GM23338 (cell line): Measurements from ENCODE around the gene PLD1. TPM values are rescaled to one million over a fixed set of nuclear protein-coding genes. Genes with fewer than 3 reads are reported as not detected.

Experiments
- ATAC-seq: fragments of 200-7000 bp; cut with Tn5 transposase; 3 replicates; pipeline ENCODE4 v1.9.1; 2020
- DNase-seq: peaks from one replicate; pipeline ENCODE4 v3.0.0-alpha.2; 2015; ENCODE audit warnings: low spot score
- H2AFZ ChIP-seq: fragments of 200-600 bp; sonication (generic); 2 replicates; pipeline ENCODE4 v1.8.0; 2016; ENCODE audit warnings: antibody characterized with exemption, mild to moderate bottlenecking, moderate library complexity
- H3F3A ChIP-seq: fragments of 200-600 bp; sonication (generic); replicated peaks from 2 replicates; pipeline ENCODE4 v1.8.0; 2017; ENCODE audit warnings: antibody characterized with exemption, mixed run types, low read depth
- H3K27ac ChIP-seq: fragments of 200-600 bp; sonication (generic); 2 replicates; pipeline ENCODE4 v1.6.1; 2016; ENCODE audit warnings: low read depth
- H3K27me3 ChIP-seq: fragments of 200-600 bp; sonication (generic); 2 replicates; pipeline ENCODE4 v1.8.0; 2016; ENCODE audit warnings: mild to moderate bottlenecking, mixed run types, moderate library complexity; ENCODE audit not compliant: insufficient read depth
- H3K36me3 ChIP-seq: fragments of 200-600 bp; sonication (generic); 2 replicates; pipeline ENCODE4 v1.8.0; 2016; ENCODE audit warnings: mild to moderate bottlenecking; ENCODE audit not compliant: insufficient read depth
- H3K4me1 ChIP-seq: fragments of 200-600 bp; sonication (generic); 2 replicates; pipeline ENCODE4 v1.8.0; 2016; ENCODE audit warnings: mild to moderate bottlenecking, moderate library complexity; ENCODE audit not compliant: insufficient read depth
- H3K4me2 ChIP-seq: fragments of 200-600 bp; sonication (generic); 2 replicates; pipeline ENCODE4 v1.7.1; 2017; ENCODE audit warnings: mixed run types
- H3K4me3 ChIP-seq: fragments of 200-600 bp; sonication (generic); 2 replicates; pipeline ENCODE4 v1.6.1; 2016; ENCODE audit warnings: mixed run types
- H3K79me2 ChIP-seq: fragments of 200-600 bp; sonication (generic); replicated peaks from 2 replicates; pipeline ENCODE4 v1.8.0; 2017; ENCODE audit warnings: mild to moderate bottlenecking; ENCODE audit not compliant: insufficient read depth
- H3K9me2 ChIP-seq: fragments of 200-600 bp; sonication (generic); 2 replicates; pipeline ENCODE4 v1.8.0; 2017; ENCODE audit not compliant: insufficient read depth
- H4K20me1 ChIP-seq: fragments of 200-600 bp; sonication (generic); replicated peaks from 2 replicates; pipeline ENCODE4 v1.8.0; 2017; ENCODE audit warnings: mild to moderate bottlenecking; ENCODE audit not compliant: insufficient read depth
- H3K27ac Mint-ChIP-seq: 2 replicates; pipeline ENCODE4 v1.8.0; 2020; ENCODE audit warnings: inconsistent platforms, mild to moderate bottlenecking, moderate library complexity, mixed read lengths
- H3K27me3 Mint-ChIP-seq: 3 replicates; pipeline ENCODE4 v1.8.0; 2022; ENCODE audit warnings: low read depth, mild to moderate bottlenecking, moderate library complexity, mixed read lengths, inconsistent platforms; ENCODE audit not compliant: insufficient read depth, poor library complexity
- H3K36me3 Mint-ChIP-seq: 3 replicates; pipeline ENCODE4 v1.8.0; 2021; ENCODE audit warnings: low read depth, mild to moderate bottlenecking, inconsistent platforms, moderate library complexity, mixed read lengths
- H3K4me1 Mint-ChIP-seq: 3 replicates; pipeline ENCODE4 v1.8.0; 2020; ENCODE audit warnings: mild to moderate bottlenecking, inconsistent platforms, mixed read lengths
- H3K4me3 Mint-ChIP-seq: 3 replicates; pipeline ENCODE4 v1.8.0; 2021; ENCODE audit warnings: moderate library complexity, mild to moderate bottlenecking, inconsistent platforms, mixed read lengths
- H3K9me3 Mint-ChIP-seq: 3 replicates; pipeline ENCODE4 v1.8.0; 2020; ENCODE audit warnings: moderate library complexity, mild to moderate bottlenecking, inconsistent platforms, mixed read lengths
- CREB1 ChIP-seq: fragments of 250-450 bp; sonication (Bioruptor Pico); IDR thresholded peaks from 2 replicates; pipeline ENCODE4 v1.5.0; 2020; ENCODE audit warnings: low read depth, mild to moderate bottlenecking, moderate library complexity
- EZH2 ChIP-seq: fragments of 200-600 bp; sonication (generic); IDR thresholded peaks from one replicate; pipeline ENCODE4 v1.8.0; 2017; ENCODE audit warnings: antibody characterized with exemption, mild to moderate bottlenecking, low read depth; ENCODE audit not compliant: unreplicated experiment
- EZH2phosphoT487 ChIP-seq: fragments of 200-600 bp; sonication (generic); IDR thresholded peaks from one replicate; pipeline ENCODE4 v1.8.1; 2018; ENCODE audit warnings: antibody characterized with exemption; ENCODE audit not compliant: unreplicated experiment
- JUNB ChIP-seq: IDR thresholded peaks from one replicate; pipeline ENCODE4 v1.6.1; 2016; ENCODE audit warnings: antibody characterized with exemption; ENCODE audit not compliant: unreplicated experiment
- NANOG ChIP-seq: IDR thresholded peaks from 2 replicates; pipeline ENCODE4 v1.6.1; 2016; ENCODE audit warnings: antibody characterized with exemption, borderline replicate concordance
- POLR2AphosphoS5 ChIP-seq: IDR thresholded peaks from 2 replicates; pipeline ENCODE4 v1.6.1; 2016; ENCODE audit warnings: antibody characterized with exemption, low read depth
- STAT1 ChIP-seq: IDR thresholded peaks from one replicate; pipeline ENCODE4 v1.6.1; 2016; ENCODE audit warnings: antibody characterized with exemption; ENCODE audit not compliant: unreplicated experiment
- ZNF114 ChIP-seq: fragments of 250-450 bp; sonication (Bioruptor Pico); IDR thresholded peaks from 2 replicates; pipeline ENCODE4 v1.5.0; 2020; ENCODE audit warnings: mild to moderate bottlenecking, moderate library complexity
- ZNF331 ChIP-seq: fragments of 250-450 bp; sonication (Bioruptor Pico); IDR thresholded peaks from 2 replicates; pipeline ENCODE4 v1.5.0; 2020; ENCODE audit warnings: low read depth, mild to moderate bottlenecking, moderate library complexity
- polyA plus RNA-seq: library from polyadenylated mRNA; unstranded; fragments of >200 nt; fragmentation: Nextera tagmentation; extraction: Ambion mirVana; gene quantifications from 2 replicates; pipeline ENCODE4 v1.2.1, GENCODE V29; 2016
- total RNA-seq: library from RNA; depleted of rRNA; stranded (reverse); fragments of >200 nt; shearing (Covaris generic); gene quantifications from 2 replicates; pipeline ENCODE4 v1.2.3, GENCODE V29; 2014
- TF ChIP-seq, protein P1 (sequence below): fragments of 250-450 bp; sonication (Bioruptor Pico); IDR thresholded peaks from 2 replicates; pipeline ENCODE4 v1.5.0; 2020; ENCODE audit warnings: mild to moderate bottlenecking, moderate library complexity
- TF ChIP-seq, protein P2 (sequence below), 2 experiments: fragments of 200-600 bp in 1 of 2; sonication (generic) in 1 of 2; conservative IDR thresholded peaks; 2 replicates each; pipeline versions ENCODE4 v1.5.1 to v1.6.1; 2016 to 2017; ENCODE audit warnings: antibody characterized with exemption in 2 of 2, low read depth in 2 of 2, mild to moderate bottlenecking in 2 of 2, moderate library complexity in 1 of 2
- TF ChIP-seq, protein P3 (sequence below): IDR thresholded peaks from 2 replicates; pipeline ENCODE4 v1.6.1; 2016; ENCODE audit warnings: antibody characterized with exemption
- TF ChIP-seq, protein P4 (sequence below): IDR thresholded peaks from one replicate; pipeline ENCODE4 v1.6.1; 2018; ENCODE audit warnings: antibody characterized with exemption; ENCODE audit not compliant: unreplicated experiment

The PLD1 gene
- total and polyA plus RNA-seq, 2 experiments from 2014 or later: 1.4 to 2.2 TPM

DNA sequence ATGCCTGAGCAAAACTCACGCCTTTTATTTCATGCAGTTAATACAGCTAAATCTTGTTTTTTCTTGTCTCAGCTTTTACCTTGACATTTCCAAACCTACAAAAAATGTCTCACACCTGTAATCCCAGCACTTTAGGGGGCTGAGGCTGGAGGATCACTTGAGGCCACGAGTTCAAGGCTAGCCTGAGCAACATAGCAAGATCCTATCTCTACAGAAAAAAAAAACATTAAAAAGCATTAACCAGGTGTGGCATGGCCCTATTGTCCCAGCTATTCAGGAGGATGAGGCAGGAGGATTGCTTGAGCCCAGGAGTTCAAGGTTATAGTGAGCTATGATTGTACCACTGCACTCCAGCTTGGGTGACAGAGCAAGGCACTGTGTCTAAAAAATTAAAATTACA lies 29.0 kb upstream of the PLD1 start:
- H3F3A ChIP-seq: no peaks in the 10 kb centered on the region
- H3K27ac ChIP-seq: no peak overlapping the region

More for the DNA sequence above, 29.0 kb upstream of the PLD1 start:
- H3K36me3 Mint-ChIP-seq: no peaks in the 10 kb centered on the region
- no peaks in the 10 kb centered on the region for H3K9me3 Mint-ChIP-seq
- no peaks in the 10 kb centered on the region for H3K27me3 Mint-ChIP-seq
- H3K4me2 ChIP-seq: no peak overlapping the region
- no peaks in the 10 kb centered on the region for H3K4me1 ChIP-seq
- no peak overlapping the region for H3K4me3 ChIP-seq
- no peaks in the 10 kb centered on the region for H3K9me2 ChIP-seq
- no peak overlapping the region for H3K4me3 Mint-ChIP-seq
- no peaks in the 10 kb centered on the region for H3K79me2 ChIP-seq
- H4K20me1 ChIP-seq: no peaks in the 10 kb centered on the region
- no peak for DNase-seq
- no peak overlapping the region for H2AFZ ChIP-seq
- no peak overlapping the region for H3K27ac Mint-ChIP-seq
- H3K36me3 ChIP-seq: no peaks in the 10 kb centered on the region
- H3K27me3 ChIP-seq: no peaks in the 10 kb centered on the region
- no peak for TF ChIP-seq ZNF331
- TF ChIP-seq, protein P1, sequence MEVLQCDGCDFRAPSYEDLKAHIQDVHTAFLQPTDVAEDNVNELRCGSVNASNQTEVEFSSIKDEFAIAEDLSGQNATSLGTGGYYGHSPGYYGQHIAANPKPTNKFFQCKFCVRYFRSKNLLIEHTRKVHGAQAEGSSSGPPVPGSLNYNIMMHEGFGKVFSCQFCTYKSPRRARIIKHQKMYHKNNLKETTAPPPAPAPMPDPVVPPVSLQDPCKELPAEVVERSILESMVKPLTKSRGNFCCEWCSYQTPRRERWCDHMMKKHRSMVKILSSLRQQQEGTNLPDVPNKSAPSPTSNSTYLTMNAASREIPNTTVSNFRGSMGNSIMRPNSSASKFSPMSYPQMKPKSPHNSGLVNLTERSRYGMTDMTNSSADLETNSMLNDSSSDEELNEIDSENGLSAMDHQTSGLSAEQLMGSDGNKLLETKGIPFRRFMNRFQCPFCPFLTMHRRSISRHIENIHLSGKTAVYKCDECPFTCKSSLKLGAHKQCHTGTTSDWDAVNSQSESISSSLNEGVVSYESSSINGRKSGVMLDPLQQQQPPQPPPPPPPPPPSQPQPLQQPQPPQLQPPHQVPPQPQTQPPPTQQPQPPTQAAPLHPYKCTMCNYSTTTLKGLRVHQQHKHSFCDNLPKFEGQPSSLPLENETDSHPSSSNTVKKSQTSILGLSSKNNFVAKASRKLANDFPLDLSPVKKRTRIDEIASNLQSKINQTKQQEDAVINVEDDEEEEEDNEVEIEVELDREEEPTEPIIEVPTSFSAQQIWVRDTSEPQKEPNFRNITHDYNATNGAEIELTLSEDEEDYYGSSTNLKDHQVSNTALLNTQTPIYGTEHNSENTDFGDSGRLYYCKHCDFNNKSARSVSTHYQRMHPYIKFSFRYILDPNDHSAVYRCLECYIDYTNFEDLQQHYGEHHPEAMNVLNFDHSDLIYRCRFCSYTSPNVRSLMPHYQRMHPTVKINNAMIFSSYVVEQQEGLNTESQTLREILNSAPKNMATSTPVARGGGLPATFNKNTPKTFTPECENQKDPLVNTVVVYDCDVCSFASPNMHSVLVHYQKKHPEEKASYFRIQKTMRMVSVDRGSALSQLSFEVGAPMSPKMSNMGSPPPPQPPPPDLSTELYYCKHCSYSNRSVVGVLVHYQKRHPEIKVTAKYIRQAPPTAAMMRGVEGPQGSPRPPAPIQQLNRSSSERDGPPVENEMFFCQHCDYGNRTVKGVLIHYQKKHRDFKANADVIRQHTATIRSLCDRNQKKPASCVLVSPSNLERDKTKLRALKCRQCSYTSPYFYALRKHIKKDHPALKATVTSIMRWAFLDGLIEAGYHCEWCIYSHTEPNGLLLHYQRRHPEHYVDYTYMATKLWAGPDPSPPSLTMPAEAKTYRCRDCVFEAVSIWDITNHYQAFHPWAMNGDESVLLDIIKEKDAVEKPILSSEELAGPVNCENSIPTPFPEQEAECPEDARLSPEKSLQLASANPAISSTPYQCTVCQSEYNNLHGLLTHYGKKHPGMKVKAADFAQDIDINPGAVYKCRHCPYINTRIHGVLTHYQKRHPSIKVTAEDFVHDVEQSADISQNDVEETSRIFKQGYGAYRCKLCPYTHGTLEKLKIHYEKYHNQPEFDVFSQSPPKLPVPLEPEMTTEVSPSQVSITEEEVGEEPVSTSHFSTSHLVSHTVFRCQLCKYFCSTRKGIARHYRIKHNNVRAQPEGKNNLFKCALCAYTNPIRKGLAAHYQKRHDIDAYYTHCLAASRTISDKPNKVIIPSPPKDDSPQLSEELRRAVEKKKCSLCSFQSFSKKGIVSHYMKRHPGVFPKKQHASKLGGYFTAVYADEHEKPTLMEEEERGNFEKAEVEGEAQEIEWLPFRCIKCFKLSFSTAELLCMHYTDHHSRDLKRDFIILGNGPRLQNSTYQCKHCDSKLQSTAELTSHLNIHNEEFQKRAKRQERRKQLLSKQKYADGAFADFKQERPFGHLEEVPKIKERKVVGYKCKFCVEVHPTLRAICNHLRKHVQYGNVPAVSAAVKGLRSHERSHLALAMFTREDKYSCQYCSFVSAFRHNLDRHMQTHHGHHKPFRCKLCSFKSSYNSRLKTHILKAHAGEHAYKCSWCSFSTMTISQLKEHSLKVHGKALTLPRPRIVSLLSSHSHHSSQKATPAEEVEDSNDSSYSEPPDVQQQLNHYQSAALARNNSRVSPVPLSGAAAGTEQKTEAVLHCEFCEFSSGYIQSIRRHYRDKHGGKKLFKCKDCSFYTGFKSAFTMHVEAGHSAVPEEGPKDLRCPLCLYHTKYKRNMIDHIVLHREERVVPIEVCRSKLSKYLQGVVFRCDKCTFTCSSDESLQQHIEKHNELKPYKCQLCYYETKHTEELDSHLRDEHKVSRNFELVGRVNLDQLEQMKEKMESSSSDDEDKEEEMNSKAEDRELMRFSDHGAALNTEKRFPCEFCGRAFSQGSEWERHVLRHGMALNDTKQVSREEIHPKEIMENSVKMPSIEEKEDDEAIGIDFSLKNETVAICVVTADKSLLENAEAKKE (CRISPR knock-in tag): no peak
- TF ChIP-seq, protein P2, sequence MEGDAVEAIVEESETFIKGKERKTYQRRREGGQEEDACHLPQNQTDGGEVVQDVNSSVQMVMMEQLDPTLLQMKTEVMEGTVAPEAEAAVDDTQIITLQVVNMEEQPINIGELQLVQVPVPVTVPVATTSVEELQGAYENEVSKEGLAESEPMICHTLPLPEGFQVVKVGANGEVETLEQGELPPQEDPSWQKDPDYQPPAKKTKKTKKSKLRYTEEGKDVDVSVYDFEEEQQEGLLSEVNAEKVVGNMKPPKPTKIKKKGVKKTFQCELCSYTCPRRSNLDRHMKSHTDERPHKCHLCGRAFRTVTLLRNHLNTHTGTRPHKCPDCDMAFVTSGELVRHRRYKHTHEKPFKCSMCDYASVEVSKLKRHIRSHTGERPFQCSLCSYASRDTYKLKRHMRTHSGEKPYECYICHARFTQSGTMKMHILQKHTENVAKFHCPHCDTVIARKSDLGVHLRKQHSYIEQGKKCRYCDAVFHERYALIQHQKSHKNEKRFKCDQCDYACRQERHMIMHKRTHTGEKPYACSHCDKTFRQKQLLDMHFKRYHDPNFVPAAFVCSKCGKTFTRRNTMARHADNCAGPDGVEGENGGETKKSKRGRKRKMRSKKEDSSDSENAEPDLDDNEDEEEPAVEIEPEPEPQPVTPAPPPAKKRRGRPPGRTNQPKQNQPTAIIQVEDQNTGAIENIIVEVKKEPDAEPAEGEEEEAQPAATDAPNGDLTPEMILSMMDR (conservative IDR thresholded peaks at IDR 0.05; ENCODE audit: low read depth in 2 of 2): no peak
- TF ChIP-seq NANOG: no peak
- no peak for TF ChIP-seq EZH2
- TF ChIP-seq, protein P3, sequence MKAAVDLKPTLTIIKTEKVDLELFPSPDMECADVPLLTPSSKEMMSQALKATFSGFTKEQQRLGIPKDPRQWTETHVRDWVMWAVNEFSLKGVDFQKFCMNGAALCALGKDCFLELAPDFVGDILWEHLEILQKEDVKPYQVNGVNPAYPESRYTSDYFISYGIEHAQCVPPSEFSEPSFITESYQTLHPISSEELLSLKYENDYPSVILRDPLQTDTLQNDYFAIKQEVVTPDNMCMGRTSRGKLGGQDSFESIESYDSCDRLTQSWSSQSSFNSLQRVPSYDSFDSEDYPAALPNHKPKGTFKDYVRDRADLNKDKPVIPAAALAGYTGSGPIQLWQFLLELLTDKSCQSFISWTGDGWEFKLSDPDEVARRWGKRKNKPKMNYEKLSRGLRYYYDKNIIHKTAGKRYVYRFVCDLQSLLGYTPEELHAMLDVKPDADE: no peak
- TF ChIP-seq, protein P4, sequence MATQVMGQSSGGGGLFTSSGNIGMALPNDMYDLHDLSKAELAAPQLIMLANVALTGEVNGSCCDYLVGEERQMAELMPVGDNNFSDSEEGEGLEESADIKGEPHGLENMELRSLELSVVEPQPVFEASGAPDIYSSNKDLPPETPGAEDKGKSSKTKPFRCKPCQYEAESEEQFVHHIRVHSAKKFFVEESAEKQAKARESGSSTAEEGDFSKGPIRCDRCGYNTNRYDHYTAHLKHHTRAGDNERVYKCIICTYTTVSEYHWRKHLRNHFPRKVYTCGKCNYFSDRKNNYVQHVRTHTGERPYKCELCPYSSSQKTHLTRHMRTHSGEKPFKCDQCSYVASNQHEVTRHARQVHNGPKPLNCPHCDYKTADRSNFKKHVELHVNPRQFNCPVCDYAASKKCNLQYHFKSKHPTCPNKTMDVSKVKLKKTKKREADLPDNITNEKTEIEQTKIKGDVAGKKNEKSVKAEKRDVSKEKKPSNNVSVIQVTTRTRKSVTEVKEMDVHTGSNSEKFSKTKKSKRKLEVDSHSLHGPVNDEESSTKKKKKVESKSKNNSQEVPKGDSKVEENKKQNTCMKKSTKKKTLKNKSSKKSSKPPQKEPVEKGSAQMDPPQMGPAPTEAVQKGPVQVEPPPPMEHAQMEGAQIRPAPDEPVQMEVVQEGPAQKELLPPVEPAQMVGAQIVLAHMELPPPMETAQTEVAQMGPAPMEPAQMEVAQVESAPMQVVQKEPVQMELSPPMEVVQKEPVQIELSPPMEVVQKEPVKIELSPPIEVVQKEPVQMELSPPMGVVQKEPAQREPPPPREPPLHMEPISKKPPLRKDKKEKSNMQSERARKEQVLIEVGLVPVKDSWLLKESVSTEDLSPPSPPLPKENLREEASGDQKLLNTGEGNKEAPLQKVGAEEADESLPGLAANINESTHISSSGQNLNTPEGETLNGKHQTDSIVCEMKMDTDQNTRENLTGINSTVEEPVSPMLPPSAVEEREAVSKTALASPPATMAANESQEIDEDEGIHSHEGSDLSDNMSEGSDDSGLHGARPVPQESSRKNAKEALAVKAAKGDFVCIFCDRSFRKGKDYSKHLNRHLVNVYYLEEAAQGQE: no peak
- TF ChIP-seq STAT1: no peak
- no peak for TF ChIP-seq POLR2AphosphoS5
- TF ChIP-seq EZH2phosphoT487: no peak
- TF ChIP-seq ZNF114 (CRISPR knock-in tag): no peak
- no peak for TF ChIP-seq JUNB
- TF ChIP-seq CREB1 (CRISPR knock-in tag): no peak
- no peak for ATAC-seq
- peaks cover 23% of the 10 kb centered on the region for H3K4me1 Mint-ChIP-seq
